ENCODE data around the gene DLGAP3. TPM values are rescaled to one million over a fixed set of nuclear protein-coding genes. Genes with fewer than 3 reads are reported as not detected.

The DLGAP3 gene
- polyA plus RNA-seq, 1 donor from 2014 or later: 2.9 TPM

DNA sequence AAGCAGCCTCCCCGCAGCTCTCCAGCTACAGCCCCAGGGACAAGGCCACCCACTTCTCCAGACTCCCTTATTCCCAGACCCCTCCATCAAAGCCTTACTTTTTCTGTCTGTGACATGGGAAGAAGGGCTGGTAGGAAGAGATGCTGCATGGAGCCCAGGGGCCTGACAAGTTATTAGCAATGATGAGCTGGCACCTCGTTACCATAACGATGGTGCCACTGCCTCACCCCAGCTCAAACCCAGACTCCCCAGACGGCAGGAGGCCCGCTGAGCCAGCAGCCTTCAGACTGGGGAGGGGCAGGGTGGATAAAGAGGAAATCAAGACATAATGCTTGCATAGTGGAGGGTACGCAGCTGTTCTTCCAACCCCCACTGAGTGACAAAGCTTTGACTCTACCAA lies 3.3 kb downstream of the DLGAP3 start (continued):
- TF ChIP-seq, protein P1, sequence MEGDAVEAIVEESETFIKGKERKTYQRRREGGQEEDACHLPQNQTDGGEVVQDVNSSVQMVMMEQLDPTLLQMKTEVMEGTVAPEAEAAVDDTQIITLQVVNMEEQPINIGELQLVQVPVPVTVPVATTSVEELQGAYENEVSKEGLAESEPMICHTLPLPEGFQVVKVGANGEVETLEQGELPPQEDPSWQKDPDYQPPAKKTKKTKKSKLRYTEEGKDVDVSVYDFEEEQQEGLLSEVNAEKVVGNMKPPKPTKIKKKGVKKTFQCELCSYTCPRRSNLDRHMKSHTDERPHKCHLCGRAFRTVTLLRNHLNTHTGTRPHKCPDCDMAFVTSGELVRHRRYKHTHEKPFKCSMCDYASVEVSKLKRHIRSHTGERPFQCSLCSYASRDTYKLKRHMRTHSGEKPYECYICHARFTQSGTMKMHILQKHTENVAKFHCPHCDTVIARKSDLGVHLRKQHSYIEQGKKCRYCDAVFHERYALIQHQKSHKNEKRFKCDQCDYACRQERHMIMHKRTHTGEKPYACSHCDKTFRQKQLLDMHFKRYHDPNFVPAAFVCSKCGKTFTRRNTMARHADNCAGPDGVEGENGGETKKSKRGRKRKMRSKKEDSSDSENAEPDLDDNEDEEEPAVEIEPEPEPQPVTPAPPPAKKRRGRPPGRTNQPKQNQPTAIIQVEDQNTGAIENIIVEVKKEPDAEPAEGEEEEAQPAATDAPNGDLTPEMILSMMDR (IDR thresholded peaks at IDR 0.05; ENCODE audit: poor library complexity, severe bottlenecking): no peak

DNA sequence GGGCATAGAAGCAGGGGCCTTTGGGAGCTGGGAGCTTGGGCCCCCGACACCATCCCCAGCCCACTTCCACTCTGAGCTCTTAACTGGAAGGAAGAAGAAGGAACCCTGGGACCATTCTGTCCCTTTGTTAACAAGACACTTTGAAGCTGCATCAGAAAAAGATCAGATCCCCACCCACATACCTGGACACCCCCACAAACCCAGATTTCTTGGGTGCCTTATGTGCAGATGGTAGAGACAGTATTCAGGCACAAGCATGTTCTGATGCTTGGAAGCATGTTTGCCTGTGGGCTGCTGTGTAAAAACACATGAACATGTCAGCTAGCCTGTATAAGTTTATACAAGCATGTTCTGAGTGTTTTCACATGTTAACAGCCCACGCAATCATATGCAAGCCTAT lies 3.7 kb downstream of the DLGAP3 start:
- no peaks in the 10 kb centered on the region for H3K9me3 ChIP-seq (ENCODE audit: low read length)
- no peak overlapping the region for H3K4me2 ChIP-seq (ENCODE audit: low read length)
- no peak overlapping the region for H2AFZ ChIP-seq (ENCODE audit: low read depth, low read length)
- peak overlapping the region; percentile 43 for H3K4me3 ChIP-seq (ENCODE audit: low read length)
- TF ChIP-seq POLR2AphosphoS5 (IDR thresholded peaks at IDR 0.05) (no peak), EP300 (conservative IDR thresholded peaks at IDR 0.05; ENCODE audit: poor library complexity, severe bottlenecking) (no peak), RAD21 (conservative IDR thresholded peaks at IDR 0.05) (no peak)
- no peaks in the 10 kb centered on the region for H3K9me2 ChIP-seq (ENCODE audit: insufficient read depth, low read length)
- no peaks in the 10 kb centered on the region for H3K36me3 ChIP-seq (ENCODE audit: insufficient read depth, low read length)
- no peaks in the 10 kb centered on the region for H3F3A ChIP-seq (ENCODE audit: insufficient read depth, low read length, poor library complexity, severe bottlenecking)
- peaks cover 24% of the 10 kb centered on the region for H3K27me3 ChIP-seq (ENCODE audit: insufficient read depth, low read depth, low read length)
- H4K20me1 ChIP-seq (ENCODE audit: insufficient read depth): no peaks in the 10 kb centered on the region
- no peak overlapping the region for H3K9ac ChIP-seq (ENCODE audit: low read length)
- H3K27ac ChIP-seq (ENCODE audit: low read length): no peak overlapping the region
- no peaks in the 10 kb centered on the region for H3K79me2 ChIP-seq (replicated peaks; ENCODE audit: insufficient read depth, low read length)

DNA sequence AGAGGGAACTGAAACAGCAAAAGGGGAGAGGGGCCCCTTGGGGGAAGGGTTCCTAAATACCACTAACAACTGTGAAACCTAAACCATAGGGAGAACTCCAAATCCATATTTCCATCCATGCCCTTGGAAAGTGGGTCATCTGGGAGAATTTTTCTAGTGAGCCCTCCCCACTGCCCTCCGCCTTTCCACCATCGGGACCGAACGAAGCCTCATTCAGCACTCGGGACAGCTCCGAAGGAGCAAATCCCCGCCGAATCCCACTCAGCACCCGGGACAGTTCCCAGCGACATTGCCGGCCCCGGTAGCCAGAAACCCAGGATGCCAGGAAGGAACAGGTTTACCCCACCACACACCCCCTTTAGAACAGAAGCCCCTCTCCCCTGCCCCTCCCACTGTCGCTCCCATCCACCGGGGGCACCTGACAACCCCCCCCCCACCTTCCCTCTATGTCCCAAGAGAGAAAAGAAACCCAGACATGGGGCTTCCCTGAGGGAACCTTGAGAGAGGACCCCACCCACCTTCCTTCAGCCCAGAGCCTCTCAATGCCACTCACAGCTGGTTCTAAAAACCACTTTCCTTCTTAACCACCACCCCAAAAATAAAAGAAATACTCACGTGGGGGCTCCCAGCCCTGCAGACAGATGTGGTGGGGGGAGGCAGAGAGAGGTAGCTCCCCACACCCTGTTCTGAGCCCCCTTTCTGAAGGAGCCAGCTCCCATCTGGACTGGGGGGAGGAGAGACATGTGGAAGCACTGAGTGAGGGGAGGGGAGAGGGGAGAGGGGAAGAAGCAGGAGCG lies 4.5 kb downstream of the DLGAP3 start:
- TF ChIP-seq EP300 (conservative IDR thresholded peaks at IDR 0.05; ENCODE audit: poor library complexity, severe bottlenecking) (no peak), POLR2AphosphoS5 (IDR thresholded peaks at IDR 0.05) (no peak), TAF1 (IDR thresholded peaks at IDR 0.05; ENCODE audit: low read depth) (no peak)
- TF ChIP-seq, protein P2, sequence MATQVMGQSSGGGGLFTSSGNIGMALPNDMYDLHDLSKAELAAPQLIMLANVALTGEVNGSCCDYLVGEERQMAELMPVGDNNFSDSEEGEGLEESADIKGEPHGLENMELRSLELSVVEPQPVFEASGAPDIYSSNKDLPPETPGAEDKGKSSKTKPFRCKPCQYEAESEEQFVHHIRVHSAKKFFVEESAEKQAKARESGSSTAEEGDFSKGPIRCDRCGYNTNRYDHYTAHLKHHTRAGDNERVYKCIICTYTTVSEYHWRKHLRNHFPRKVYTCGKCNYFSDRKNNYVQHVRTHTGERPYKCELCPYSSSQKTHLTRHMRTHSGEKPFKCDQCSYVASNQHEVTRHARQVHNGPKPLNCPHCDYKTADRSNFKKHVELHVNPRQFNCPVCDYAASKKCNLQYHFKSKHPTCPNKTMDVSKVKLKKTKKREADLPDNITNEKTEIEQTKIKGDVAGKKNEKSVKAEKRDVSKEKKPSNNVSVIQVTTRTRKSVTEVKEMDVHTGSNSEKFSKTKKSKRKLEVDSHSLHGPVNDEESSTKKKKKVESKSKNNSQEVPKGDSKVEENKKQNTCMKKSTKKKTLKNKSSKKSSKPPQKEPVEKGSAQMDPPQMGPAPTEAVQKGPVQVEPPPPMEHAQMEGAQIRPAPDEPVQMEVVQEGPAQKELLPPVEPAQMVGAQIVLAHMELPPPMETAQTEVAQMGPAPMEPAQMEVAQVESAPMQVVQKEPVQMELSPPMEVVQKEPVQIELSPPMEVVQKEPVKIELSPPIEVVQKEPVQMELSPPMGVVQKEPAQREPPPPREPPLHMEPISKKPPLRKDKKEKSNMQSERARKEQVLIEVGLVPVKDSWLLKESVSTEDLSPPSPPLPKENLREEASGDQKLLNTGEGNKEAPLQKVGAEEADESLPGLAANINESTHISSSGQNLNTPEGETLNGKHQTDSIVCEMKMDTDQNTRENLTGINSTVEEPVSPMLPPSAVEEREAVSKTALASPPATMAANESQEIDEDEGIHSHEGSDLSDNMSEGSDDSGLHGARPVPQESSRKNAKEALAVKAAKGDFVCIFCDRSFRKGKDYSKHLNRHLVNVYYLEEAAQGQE (IDR thresholded peaks at IDR 0.05; ENCODE audit: borderline replicate concordance): peak; percentile 97
- H3K4me3 ChIP-seq (ENCODE audit: low read length): peak overlapping the region; percentile 43
- no peak overlapping the region for H2AFZ ChIP-seq (ENCODE audit: low read depth, low read length)
- H4K20me1 ChIP-seq (ENCODE audit: insufficient read depth): no peaks in the 10 kb centered on the region
- peaks cover 19% of the 10 kb centered on the region for H3K27me3 ChIP-seq (ENCODE audit: insufficient read depth, low read depth, low read length)
- H3K9me2 ChIP-seq (ENCODE audit: insufficient read depth, low read length): no peaks in the 10 kb centered on the region
- peak overlapping the region; percentile 16 for H3K9ac ChIP-seq (ENCODE audit: low read length)
- no peaks in the 10 kb centered on the region for H3K9me3 ChIP-seq (ENCODE audit: low read length)
- H3F3A ChIP-seq (ENCODE audit: insufficient read depth, low read length, poor library complexity, severe bottlenecking): no peaks in the 10 kb centered on the region
- no peaks in the 10 kb centered on the region for H3K79me2 ChIP-seq (replicated peaks; ENCODE audit: insufficient read depth, low read length)
- H3K36me3 ChIP-seq (ENCODE audit: insufficient read depth, low read length): no peaks in the 10 kb centered on the region
- H3K4me2 ChIP-seq (ENCODE audit: low read length): no peak overlapping the region
- no peak overlapping the region for H3K27ac ChIP-seq (ENCODE audit: low read length)

DNA sequence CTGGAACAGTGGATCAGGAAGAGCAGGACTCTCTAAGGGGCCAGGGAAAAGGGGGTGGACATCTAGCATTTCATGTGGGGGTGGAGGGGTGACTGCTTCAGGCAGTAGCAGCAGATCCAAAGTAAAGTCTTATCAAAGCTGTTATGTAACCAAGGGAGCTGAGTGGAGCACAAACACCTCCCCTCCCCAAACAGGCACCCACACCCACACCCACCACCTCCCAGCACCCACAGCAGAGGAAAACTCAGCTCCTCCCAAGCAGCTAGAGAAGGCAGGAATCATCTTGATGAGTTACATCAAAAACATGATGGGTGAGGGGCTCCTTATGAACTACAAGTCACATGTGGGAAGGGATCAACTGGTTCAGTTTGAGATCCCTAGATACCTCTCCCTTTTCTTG lies 6.0 kb downstream of the DLGAP3 start:
- no peaks in the 10 kb centered on the region for H3K79me2 ChIP-seq (replicated peaks; ENCODE audit: insufficient read depth, low read length)
- H3K9ac ChIP-seq (ENCODE audit: low read length): no peak overlapping the region
- H3K9me3 ChIP-seq (ENCODE audit: low read length): no peaks in the 10 kb centered on the region
- no peak overlapping the region for H3K27ac ChIP-seq (ENCODE audit: low read length)
- no peak overlapping the region for H2AFZ ChIP-seq (ENCODE audit: low read depth, low read length)
- no peaks in the 10 kb centered on the region for H4K20me1 ChIP-seq (ENCODE audit: insufficient read depth)
- no peak overlapping the region for H3K4me3 ChIP-seq (ENCODE audit: low read length)
- peaks cover 17% of the 10 kb centered on the region for H3K27me3 ChIP-seq (ENCODE audit: insufficient read depth, low read depth, low read length)
- H3K9me2 ChIP-seq (ENCODE audit: insufficient read depth, low read length): no peaks in the 10 kb centered on the region
- no peaks in the 10 kb centered on the region for H3K36me3 ChIP-seq (ENCODE audit: insufficient read depth, low read length)
- H3F3A ChIP-seq (ENCODE audit: insufficient read depth, low read length, poor library complexity, severe bottlenecking): no peaks in the 10 kb centered on the region
- no peak overlapping the region for H3K4me2 ChIP-seq (ENCODE audit: low read length)
- TF ChIP-seq POLR2AphosphoS5 (IDR thresholded peaks at IDR 0.05) (no peak), EP300 (conservative IDR thresholded peaks at IDR 0.05; ENCODE audit: poor library complexity, severe bottlenecking) (no peak), SMC3 (conservative IDR thresholded peaks at IDR 0.05; ENCODE audit: poor library complexity) (no peak), EZH2 (IDR thresholded peaks at IDR 0.05; ENCODE audit: borderline replicate concordance, insufficient read depth, low read length, poor library complexity, severe bottlenecking) (no peak), TAF1 (IDR thresholded peaks at IDR 0.05; ENCODE audit: low read depth) (no peak)
- TF ChIP-seq, protein P1 (IDR thresholded peaks at IDR 0.05; ENCODE audit: poor library complexity, severe bottlenecking): no peak
